Neutrophil (primary cell): ENCODE results near the gene AFF1.
A peak's percentile ranks its signal among the peaks of the same experiment; 100 is the strongest.

ENCODE experiments used
- H3K27ac ChIP-seq: fragments of 200-600 bp; sonication (generic); 2 replicates; pipeline ENCODE4 v1.5.1; 2016; ENCODE audit warnings: mild to moderate bottlenecking, moderate library complexity
- H3K27me3 ChIP-seq: fragments of 200-600 bp; sonication (generic); 2 replicates; pipeline ENCODE4 v1.6.0; 2016; ENCODE audit warnings: mild to moderate bottlenecking
- H3K36me3 ChIP-seq: fragments of 200-600 bp; sonication (generic); 2 replicates; pipeline ENCODE4 v1.5.1; 2017
- H3K4me1 ChIP-seq, 2 experiments: fragments of 200-600 bp in 1 of 2; sonication (generic) in 1 of 2; 1 replicate in 1 of 2; 2 replicates in 1 of 2; pipeline versions ENCODE4 v1.5.1 to v1.6.1; 2013 to 2016; ENCODE audit warnings: low read depth in 1 of 2, low read length in 1 of 2, mild to moderate bottlenecking in 1 of 2, moderate library complexity in 1 of 2; ENCODE audit not compliant: control insufficient read depth in 1 of 2, insufficient read depth in 1 of 2
- H3K4me3 ChIP-seq, 2 experiments: fragments of 200-600 bp in 1 of 2; sonication (generic) in 1 of 2; 1 replicate in 1 of 2; 2 replicates in 1 of 2; pipeline ENCODE4 v1.5.1; 2013 to 2016; ENCODE audit warnings: low read depth in 1 of 2, low read length in 1 of 2, mild to moderate bottlenecking in 1 of 2, moderate library complexity in 1 of 2
- H3K9me3 ChIP-seq: fragments of 200-600 bp; sonication (generic); 2 replicates; pipeline ENCODE4 v1.5.1; 2016
- CTCF ChIP-seq: fragments of 200-600 bp; sonication (generic); IDR thresholded peaks from 2 replicates; pipeline ENCODE4 v1.5.1; 2016; ENCODE audit warnings: antibody characterized with exemption

AFF1 gene

GRCh38 chr4:87051121-87051713 is 116.4 kb downstream of the AFF1 start:
- Histone ChIP-seq H3K27ac (peak overlapping the region; percentile 50), H3K36me3 (peaks cover 12% of the 10 kb centered on the region), H3K9me3 (no peaks in the 10 kb centered on the region), H3K4me1 (peaks cover 45 to 51% of the 10 kb centered on the region in 2 experiments), H3K27me3 (no peaks in the 10 kb centered on the region), H3K4me3 (no peak overlapping the region)
- no peak for TF ChIP-seq CTCF

DNA sequence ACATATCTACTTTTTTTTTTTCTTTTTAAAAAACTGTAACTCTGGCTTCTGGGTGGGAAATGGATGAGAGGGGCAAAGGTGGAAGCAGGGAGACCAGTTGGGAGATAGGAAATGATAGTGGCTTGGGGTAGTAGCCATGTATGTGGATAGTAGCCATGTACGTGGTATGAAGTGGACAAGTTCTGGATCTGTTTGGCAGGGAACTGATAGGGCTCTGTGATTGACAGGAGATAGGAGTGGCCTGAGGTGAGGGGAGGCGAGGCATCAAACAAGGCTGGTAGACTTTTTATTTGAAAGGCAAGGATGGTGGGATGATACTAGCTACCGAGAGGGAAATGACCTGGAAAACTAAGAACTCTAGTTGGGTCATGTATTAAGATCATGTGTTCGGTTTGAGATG is 117.8 kb downstream of the AFF1 start:
- peak overlapping the region; percentile 59 for H3K27ac ChIP-seq
- TF ChIP-seq CTCF: no peak
- H3K4me3 ChIP-seq: no peak overlapping the region
- peaks cover 2% of the 10 kb centered on the region for H3K36me3 ChIP-seq
- H3K4me1 ChIP-seq: peaks cover 31 to 38% of the 10 kb centered on the region in 2 experiments
- no peaks in the 10 kb centered on the region for H3K27me3 ChIP-seq
- no peaks in the 10 kb centered on the region for H3K9me3 ChIP-seq

GRCh38 chr4:87053176-87053658 is 118.4 kb downstream of the AFF1 start:
- Histone ChIP-seq H3K4me3 (no peak overlapping the region), H3K27ac (peak overlapping the region; percentile 59), H3K27me3 (no peaks in the 10 kb centered on the region), H3K36me3 (no peaks in the 10 kb centered on the region), H3K4me1 (peaks cover 31 to 39% of the 10 kb centered on the region in 2 experiments), H3K9me3 (no peaks in the 10 kb centered on the region)
- no peak for TF ChIP-seq CTCF

DNA sequence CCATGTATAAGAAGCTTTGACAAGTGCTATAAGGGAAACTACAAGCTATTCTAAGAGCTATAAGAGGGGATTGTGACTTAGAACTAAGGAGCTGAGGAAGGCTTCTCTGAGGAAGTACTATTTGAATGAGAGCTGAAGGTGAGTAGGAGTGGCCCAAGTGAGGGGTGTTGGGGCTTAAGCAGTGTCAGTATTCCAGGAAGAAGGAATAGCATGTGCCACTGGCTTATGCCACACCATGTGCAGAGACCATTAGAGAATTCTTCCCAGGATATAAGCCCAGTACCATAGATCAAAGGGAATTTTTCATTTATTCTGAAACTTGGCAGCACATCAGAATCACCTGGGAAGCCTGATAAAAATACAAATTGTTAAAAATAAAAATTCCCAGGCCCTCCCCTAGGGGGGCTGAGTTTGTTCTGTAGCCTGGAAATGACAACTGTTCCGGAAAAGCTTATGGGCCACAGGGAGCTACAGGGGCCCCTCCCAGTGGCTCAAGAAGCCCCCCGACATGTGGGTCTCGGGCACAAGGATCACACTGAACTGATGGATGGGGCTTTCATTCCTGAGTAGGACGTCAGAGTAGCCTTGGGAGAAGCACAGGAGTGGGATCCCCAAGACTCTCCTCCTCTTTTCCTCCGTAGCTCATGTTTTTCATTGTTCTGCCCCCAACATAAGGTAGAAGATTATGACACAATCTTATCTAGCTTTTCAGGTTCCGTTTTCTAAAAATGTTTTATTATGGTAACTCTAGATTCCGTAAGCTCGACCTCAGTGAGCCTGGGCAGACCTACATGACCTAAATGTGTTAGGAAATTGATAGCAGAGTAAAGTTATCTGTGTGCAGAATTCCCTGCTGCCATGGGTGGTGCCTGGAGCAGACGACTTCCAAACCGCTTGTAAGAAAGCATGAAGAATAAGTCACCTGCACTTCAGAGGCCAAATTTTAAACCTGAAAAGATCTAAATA is 119.3 kb downstream of the AFF1 start:
- H3K36me3 ChIP-seq: no peaks in the 10 kb centered on the region
- H3K27me3 ChIP-seq: no peaks in the 10 kb centered on the region
- no peak overlapping the region for H3K4me3 ChIP-seq
- H3K4me1 ChIP-seq: peaks cover 31 to 47% of the 10 kb centered on the region in 2 experiments
- peak overlapping the region; percentile 59 for H3K27ac ChIP-seq
- H3K9me3 ChIP-seq: no peaks in the 10 kb centered on the region
- no peak for TF ChIP-seq CTCF

DNA sequence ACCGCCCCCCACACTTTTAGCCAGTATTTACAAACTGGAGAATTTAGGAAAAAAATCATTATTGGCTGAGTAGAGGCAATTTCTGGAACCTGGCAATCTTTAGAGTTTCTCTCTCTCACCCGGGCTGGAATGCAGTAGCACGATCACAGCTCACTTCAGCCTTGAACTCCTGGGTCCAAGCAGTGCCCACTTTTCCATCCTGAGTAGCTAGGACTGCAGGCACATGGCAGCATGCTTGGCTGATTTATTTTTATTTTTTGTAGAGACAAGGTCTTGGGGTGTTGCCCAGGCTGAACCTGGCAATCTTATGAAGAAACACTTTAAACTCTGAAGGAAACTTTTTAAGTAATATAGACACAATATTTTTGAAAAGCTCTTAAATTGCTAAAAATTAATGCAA is 120.1 kb downstream of the AFF1 start:
- Histone ChIP-seq H3K27me3 (no peaks in the 10 kb centered on the region), H3K4me3 (no peak overlapping the region), H3K9me3 (no peaks in the 10 kb centered on the region), H3K4me1 (peaks cover 31 to 49% of the 10 kb centered on the region in 2 experiments), H3K36me3 (peaks cover 2% of the 10 kb centered on the region), H3K27ac (peak overlapping the region; percentile 59)
- TF ChIP-seq CTCF: no peak
